ENCODE data around the gene C11orf68.

The C11orf68 gene

GRCh38 chr11:65911682-65912568 lies 6.9 kb downstream of the C11orf68 start:
- DNase-seq = no peak

DNA sequence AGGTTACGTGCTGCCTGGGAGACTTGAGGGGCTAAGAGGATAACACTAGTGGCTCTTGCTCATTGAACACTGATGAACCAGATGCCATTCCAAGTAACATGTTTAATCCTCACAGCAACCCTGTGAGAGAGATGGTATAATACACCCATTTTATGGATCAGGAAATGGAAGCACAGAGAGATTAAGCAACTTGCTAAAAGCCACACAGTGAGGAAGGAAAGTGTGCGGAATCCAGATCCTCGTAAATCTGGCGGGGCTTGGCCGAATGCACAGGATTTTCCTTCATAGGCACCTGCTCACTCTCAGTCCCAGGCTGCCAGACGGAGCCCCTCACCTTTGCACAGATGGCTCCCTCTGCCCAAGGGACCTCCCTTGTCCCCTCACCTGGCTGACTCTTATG lies 11.0 kb downstream of the C11orf68 start:
- no peak for DNase-seq

DNA sequence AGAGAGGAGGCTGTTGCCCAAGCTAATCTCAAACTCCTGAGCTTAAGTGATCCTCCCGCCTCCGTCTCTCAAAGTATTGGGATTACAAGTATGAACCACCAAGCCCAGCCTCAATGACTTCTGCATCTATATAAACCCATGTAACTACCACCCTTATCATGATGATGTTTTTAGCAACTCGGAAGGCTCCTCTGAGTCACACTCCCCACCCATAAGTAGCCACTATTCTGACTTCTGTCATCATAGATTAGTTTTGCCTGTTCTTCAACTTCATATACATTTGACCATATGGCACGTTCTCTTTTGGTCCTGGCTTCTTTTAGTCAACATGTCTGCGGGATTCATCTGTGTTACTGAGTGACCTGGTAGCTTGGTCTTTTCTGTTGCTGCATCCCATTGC lies 12.3 kb downstream of the C11orf68 start:
- no peak for DNase-seq

DNA sequence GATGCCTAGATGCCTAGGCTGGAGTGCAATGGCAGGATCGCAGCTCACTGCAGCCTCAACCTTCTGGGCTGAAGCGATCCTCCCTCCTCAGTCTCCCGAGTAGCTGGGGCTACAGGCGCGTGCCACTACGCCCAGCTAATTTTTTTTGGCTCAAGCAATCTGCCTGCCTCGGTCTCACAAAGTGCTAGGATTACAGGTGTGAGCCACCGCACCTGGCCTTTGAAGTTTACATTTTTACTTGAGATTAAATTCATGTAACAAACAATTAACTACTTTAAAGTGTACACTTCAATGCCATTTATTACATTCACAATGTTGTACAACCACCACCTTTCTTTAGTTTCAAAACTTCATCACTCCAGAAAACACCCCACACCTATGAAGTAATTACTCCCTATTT lies 15.1 kb downstream of the C11orf68 start:
- DNase-seq = no peak

- no peak for DNase-seq
Observed at GRCh38 chr11:65903068-65903481, 15.8 kb downstream of the C11orf68 start.

GRCh38 chr11:65900899-65901180 lies 18.0 kb downstream of the C11orf68 start:
- DNase-seq = no peak

- DNase-seq = peak; percentile 95
Observed at GRCh38 chr11:65900125-65900898, 18.6 kb downstream of the C11orf68 start, which contains the start of gene FOSL1. Gene FOSL1 (minus strand): TSS chr11:65900388. CDS start chr11:65900339, 49 bp downstream.

DNA sequence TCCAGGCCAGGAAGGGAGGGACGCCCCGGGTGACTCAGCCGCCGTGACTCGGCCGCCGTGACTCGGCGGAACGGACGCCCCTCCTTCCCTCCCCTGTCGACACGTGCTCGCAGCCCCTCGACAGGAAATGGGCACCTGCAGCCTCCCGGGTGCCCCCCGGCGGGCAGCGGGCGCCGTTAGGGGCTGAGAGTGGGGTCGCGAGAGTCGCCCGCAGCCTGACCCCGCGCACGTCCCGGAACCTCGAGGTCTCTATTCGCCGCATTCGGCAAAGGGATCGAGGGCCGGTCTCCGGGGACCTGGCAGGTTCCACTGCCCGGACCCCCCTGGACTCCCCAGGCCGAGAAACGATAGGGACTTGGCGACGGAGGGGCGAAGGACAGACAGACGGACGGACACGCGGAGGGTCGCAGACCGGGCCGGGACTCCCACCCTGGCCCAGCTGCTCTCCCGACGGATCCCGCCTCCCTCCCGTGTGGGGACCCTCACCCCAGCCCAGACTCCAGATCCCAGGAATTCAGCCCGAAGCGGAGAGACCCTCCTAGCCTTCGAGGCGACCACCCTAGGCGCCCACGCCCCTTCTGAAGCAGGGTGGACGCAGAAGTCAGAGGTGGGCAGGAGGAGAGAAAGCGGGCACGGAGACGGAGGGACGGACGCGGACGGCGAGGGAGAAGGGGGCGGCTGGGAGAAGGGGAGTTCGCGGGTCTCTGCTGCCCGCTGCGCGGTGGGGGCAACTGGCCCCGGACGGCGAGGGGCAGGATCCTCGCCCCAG lies 19.3 kb downstream of the C11orf68 start:
- DNase-seq = peak; percentile 81

GRCh38 chr11:65898656-65899355 lies 20.1 kb downstream of the C11orf68 start:
- no peak for DNase-seq

GRCh38 chr11:65897020-65897471 lies 21.8 kb downstream of the C11orf68 start:
- no peak for DNase-seq

DNA sequence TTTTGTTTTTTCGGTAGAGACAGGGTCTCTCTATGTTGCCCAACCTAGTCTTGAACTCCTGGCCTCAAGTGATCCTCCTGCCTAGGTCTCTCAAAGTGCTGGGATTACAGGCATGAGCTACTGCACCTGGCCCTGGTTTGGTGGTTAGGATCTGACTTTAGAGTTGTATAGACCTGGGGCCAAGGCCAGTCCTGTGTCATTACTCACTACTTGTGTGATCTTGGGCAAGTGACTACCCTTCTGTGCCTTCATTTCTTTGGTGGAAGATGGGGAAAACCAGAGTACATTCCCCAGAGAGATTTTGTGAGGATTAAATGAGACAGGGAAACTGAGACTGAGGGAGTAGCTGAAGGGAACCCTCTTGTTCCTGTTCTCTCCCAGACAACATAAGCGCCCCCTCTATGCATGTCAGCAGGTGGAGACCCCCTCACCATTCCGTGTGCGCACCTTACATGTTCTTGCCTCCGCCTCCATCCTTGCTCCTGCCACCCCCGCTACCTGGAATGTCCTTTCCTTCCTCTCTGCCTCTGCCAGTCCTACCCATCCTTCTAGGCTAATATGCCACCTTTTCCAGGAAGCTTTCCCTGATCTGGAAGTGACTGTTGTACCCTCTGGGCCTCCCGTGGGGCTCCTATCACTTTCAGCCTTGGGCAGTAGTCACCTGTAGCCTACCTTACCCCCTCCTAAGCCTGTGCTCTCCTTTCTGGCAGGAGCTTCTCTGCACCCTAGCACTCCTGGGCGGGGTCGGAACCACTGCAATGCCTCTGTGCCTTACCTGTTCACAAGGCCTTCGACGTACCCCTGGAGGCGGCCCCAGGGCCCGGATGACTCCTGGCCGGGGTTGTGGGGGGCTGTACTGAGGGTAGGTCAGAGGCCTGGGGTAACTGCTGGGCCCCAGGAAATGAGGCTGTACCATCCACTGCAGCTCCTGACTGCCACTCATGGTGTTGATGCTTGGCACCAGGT lies 22.5 kb downstream of the C11orf68 start:
- no peak for DNase-seq

DNA sequence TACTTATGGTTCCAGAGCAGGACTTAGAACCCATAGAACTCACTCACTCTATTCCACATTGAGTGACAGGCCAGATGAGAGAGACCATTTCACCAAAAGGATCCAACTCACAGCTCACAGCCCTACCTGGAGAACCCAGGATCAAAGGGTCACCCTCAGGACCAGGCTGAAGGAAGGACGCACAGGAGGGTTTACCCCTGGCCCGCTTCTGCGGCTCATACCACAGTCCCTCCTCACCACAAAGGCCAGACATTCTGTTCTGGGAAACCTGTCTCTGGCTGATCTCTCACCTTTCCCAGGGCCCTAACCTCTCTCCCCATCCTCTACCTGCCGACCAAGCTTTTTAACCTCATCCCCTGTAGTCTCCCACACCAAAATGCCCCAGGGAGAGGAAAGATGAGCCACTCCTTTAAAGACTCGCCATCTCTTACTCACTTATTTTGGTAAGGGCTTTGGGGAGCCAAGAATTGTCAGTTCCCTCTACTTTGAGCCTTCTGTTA lies 23.3 kb downstream of the C11orf68 start:
- DNase-seq = no peak

DNA sequence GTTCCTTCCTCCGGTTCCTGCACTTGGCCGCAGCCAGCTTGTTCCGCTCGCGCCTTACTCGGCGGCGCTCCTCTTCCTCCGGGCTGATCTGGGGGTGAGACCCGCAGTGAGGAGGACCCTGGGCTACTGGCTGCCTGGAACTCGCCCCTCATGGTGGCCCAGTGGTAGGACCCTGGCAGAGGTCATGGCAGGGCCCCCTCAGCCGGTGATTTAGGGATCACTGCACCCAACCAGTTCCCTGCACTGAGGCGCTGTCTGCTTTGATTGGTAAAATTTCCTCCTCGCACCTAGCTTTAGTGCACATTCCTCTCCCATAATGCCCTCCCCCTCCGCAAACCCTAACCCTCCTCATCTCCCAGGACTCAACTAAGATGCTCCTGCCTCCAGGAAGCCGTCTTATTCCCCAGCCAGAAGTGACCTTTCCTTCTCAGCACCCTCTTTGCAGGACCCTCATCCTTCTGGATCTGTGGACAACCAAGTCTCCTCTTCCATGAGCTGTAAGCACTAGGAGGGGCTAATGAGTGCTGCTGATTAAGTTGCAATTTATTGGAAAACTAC lies 24.7 kb downstream of the C11orf68 start:
- DNase-seq = peak; percentile 71

DNA sequence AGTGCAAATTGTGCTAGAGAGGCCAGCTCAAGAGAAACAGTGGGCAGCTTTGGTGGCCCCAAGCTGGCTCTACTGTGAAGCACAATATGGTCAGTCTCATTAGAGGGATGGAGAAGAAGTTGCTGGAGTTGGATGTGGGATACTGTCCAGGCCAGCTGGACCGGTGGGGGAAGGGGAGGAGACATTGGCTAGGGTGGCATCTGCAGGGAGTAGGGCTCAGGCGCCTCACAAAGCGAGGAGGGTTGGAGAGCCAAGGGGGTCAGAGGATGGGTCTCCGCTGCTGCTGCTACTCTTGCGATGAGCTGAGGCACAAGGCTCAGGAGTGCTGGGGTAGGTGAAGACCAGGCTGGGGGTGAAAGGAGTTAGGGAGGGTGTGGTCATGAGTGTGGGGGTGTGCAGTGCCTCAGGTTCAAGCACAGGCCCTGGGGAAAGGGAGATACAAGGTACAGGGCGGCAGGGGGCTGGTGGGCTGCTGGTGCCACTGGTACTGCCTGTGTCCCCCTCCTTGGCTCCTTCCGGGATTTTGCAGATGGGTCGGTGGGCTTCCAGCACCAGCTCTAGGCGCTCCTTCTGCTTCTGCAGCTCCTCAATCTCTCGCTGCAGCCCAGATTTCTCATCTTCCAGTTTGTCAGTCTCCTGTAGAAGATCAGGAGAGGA lies 26.1 kb downstream of the C11orf68 start:
- DNase-seq = no peak

DNA sequence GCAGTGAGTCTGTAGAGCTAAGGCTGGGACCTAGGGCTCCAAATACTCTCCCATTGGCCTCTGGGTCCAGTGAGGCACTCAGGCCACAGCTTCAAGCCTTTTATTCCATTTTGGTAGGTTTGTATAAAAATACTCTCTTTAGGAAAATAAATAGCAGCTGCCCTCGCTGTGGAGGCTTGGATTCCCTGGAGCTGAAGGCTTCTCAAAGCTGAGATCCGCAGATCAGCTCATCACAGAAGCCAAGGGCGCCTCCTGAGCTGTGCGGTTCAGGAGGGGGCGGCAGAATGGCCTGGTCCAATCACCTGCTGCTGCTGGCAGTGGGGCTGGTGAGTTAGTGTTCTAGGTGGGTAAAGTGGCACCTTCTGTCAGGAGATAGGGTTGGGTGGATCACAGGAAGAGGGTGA lies 26.7 kb downstream of the C11orf68 start:
- DNase-seq = peak; percentile 57

GRCh38 chr11:65891219-65892136 lies 27.4 kb downstream of the C11orf68 start:
- peak; percentile 62 for DNase-seq

GRCh38 chr11:65890324-65891218 lies 28.3 kb downstream of the C11orf68 start, which contains the start of gene CCDC85B:
Gene CCDC85B (plus strand): TSS chr11:65890673. CDS start chr11:65890784, 111 bp downstream.
- peak; percentile 100 for DNase-seq
